Measurements from ENCODE around the gene FANCE.

Gene FANCE

GRCh38 chr6:35451354-35452182 lies 570 bp upstream of the FANCE start:
- Histone ChIP-seq H3K27ac (ENCODE audit: low read depth, low read length) (no peak overlapping the region), H2AFZ (ENCODE audit: low read depth, low read length, severe bottlenecking) (peak overlapping the region; percentile 4), H3K9ac (ENCODE audit: low read length) (peak overlapping the region; percentile 63), H4K20me1 (ENCODE audit: low read depth, low read length) (0 out of 2 replicates have a peak, but pooled peaks cover 7% of the 10 kb centered on the region), H3K36me3 (ENCODE audit: low read length) (no peaks in the 10 kb centered on the region), H3K4me3 (ENCODE audit: insufficient read depth, low read length, poor library complexity, severe bottlenecking) (peak overlapping the region; percentile 62), H3K9me3 (ENCODE audit: insufficient read depth, low read length) (no peaks in the 10 kb centered on the region), H3K4me2 (ENCODE audit: low read depth, low read length, poor library complexity, severe bottlenecking) (peak overlapping the region; percentile 62), H3K27me3 (ENCODE audit: low read length) (no peaks in the 10 kb centered on the region), H3F3A (ENCODE audit: insufficient read depth) (peaks cover 9% of the 10 kb centered on the region; the same call in 1 of the 2 replicates), H3K79me2 (ENCODE audit: insufficient read depth, low read length) (peaks cover 6% of the 10 kb centered on the region; the same call in 1 of the 2 replicates), H3K9me2 (replicated peaks; ENCODE audit: insufficient read depth, low read length) (no peaks in the 10 kb centered on the region)
- TF ChIP-seq, protein P1, sequence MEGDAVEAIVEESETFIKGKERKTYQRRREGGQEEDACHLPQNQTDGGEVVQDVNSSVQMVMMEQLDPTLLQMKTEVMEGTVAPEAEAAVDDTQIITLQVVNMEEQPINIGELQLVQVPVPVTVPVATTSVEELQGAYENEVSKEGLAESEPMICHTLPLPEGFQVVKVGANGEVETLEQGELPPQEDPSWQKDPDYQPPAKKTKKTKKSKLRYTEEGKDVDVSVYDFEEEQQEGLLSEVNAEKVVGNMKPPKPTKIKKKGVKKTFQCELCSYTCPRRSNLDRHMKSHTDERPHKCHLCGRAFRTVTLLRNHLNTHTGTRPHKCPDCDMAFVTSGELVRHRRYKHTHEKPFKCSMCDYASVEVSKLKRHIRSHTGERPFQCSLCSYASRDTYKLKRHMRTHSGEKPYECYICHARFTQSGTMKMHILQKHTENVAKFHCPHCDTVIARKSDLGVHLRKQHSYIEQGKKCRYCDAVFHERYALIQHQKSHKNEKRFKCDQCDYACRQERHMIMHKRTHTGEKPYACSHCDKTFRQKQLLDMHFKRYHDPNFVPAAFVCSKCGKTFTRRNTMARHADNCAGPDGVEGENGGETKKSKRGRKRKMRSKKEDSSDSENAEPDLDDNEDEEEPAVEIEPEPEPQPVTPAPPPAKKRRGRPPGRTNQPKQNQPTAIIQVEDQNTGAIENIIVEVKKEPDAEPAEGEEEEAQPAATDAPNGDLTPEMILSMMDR (IDR thresholded peaks at IDR 0.05; ENCODE audit: insufficient read depth, low read length, poor library complexity, severe bottlenecking) = no peak
- no peak for TF ChIP-seq EZH2phosphoT487 (conservative IDR thresholded peaks at IDR 0.05; ENCODE audit: low read length)

DNA sequence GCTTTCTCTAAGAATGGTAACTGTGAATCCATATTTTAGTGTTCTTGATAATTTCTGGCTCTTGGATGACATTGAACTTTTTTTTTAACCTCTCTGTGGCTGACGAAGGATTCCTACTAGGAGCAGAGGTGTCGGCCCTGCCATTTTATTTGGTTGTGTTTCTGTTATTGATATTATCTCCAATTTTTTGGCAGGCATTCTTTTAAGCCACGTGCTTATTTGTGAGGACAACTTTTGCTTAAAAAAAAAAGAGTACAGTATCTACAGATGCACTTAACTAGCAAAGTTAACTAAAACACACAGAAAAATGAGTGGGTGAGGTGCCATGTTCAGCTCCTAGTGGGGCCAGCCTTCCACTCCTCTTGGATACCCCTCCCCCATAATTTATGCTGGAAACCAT lies 1.1 kb downstream of the FANCE start:
- Histone ChIP-seq H4K20me1 (ENCODE audit: low read depth, low read length) (0 out of 2 replicates have a peak, but pooled peaks cover 7% of the 10 kb centered on the region), H3K4me3 (ENCODE audit: insufficient read depth, low read length, poor library complexity, severe bottlenecking) (peak overlapping the region; percentile 62), H3K36me3 (ENCODE audit: low read length) (no peaks in the 10 kb centered on the region), H3K9me3 (ENCODE audit: insufficient read depth, low read length) (no peaks in the 10 kb centered on the region), H3F3A (ENCODE audit: insufficient read depth) (peaks cover 9% of the 10 kb centered on the region; the same call in 1 of the 2 replicates), H3K79me2 (ENCODE audit: insufficient read depth, low read length) (peaks cover 6% of the 10 kb centered on the region; the same call in 1 of the 2 replicates), H3K4me2 (ENCODE audit: low read depth, low read length, poor library complexity, severe bottlenecking) (peak overlapping the region; percentile 62), H3K27me3 (ENCODE audit: low read length) (no peaks in the 10 kb centered on the region), H2AFZ (ENCODE audit: low read depth, low read length, severe bottlenecking) (peak overlapping the region; percentile 75), H3K9me2 (replicated peaks; ENCODE audit: insufficient read depth, low read length) (no peaks in the 10 kb centered on the region), H3K9ac (ENCODE audit: low read length) (peak overlapping the region; percentile 63), H3K27ac (ENCODE audit: low read depth, low read length) (no peak overlapping the region)
- TF ChIP-seq, protein P1 (IDR thresholded peaks at IDR 0.05; ENCODE audit: insufficient read depth, low read length, poor library complexity, severe bottlenecking) = no peak
- no peak for TF ChIP-seq EZH2phosphoT487 (conservative IDR thresholded peaks at IDR 0.05; ENCODE audit: low read length)

- Histone ChIP-seq H3K9me2 (replicated peaks; ENCODE audit: insufficient read depth, low read length) (no peaks in the 10 kb centered on the region), H3F3A (ENCODE audit: insufficient read depth) (peaks cover 9% of the 10 kb centered on the region; the same call in 1 of the 2 replicates), H3K27ac (ENCODE audit: low read depth, low read length) (no peak overlapping the region), H3K79me2 (ENCODE audit: insufficient read depth, low read length) (peaks cover 6% of the 10 kb centered on the region; the same call in 1 of the 2 replicates), H4K20me1 (ENCODE audit: low read depth, low read length) (0 out of 2 replicates have a peak, but pooled peaks cover 7% of the 10 kb centered on the region), H3K4me2 (ENCODE audit: low read depth, low read length, poor library complexity, severe bottlenecking) (no peak overlapping the region), H3K27me3 (ENCODE audit: low read length) (no peaks in the 10 kb centered on the region), H2AFZ (ENCODE audit: low read depth, low read length, severe bottlenecking) (no peak overlapping the region), H3K9ac (ENCODE audit: low read length) (no peak overlapping the region), H3K4me3 (ENCODE audit: insufficient read depth, low read length, poor library complexity, severe bottlenecking) (no peak overlapping the region), H3K9me3 (ENCODE audit: insufficient read depth, low read length) (no peaks in the 10 kb centered on the region), H3K36me3 (ENCODE audit: low read length) (no peaks in the 10 kb centered on the region)
- TF ChIP-seq, protein P1 (IDR thresholded peaks at IDR 0.05; ENCODE audit: insufficient read depth, low read length, poor library complexity, severe bottlenecking) = no peak
Observed at GRCh38 chr6:35454391-35455110, 2.4 kb downstream of the FANCE start.

Data from SU-DHL-6 (cell line).